ENCODE data around the gene CANT1. TPM values are rescaled to one million over a fixed set of nuclear protein-coding genes. Genes with fewer than 3 reads are reported as not detected.

The CANT1 gene
- total RNA-seq, 2 donors from 2014 or later, result 20.9 to 40.1 TPM

DNA sequence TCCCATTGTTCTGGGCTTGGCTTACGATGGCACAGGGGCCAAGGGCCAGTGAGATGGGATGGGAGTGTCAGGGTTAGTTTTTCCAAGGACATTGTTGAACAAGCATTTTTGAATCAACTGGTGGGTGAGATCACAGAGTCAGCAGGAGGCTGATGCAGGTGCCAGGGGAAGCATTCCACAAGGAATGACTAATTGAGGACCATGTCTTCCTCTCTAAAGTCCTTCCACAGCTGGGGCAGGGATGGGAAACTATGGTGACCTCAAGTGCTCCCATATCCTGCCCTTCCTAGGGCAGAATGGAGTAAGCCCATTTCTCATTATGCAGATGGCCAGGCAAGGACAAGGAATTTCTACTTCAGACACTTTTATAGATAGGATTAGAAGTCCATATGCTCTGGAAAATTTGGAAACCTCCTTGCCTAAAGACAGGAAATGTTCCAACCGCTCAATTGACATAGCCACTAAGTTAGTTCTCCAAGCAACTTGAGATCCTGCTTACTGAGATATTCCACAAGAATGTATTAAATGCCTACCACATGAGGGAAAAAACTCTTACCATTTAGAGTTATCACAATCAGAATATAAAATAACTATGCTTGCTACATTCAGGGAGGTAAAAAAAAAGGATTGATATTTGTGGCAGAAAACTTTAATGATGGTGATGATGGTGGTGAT is 43.8 kb upstream of the CANT1 start:
- Histone ChIP-seq H3K9me3 (peaks cover 0 to 16% of the 10 kb centered on the region in 2 donors), H3K27ac (no peak overlapping the region), H3K4me1 (peaks cover 0 to 2% of the 10 kb centered on the region in 2 donors), H3K36me3 (peaks cover 21% of the 10 kb centered on the region), H3K27me3 (no peaks in the 10 kb centered on the region), H3K4me3 (no peak overlapping the region)
- TF ChIP-seq, protein P1, sequence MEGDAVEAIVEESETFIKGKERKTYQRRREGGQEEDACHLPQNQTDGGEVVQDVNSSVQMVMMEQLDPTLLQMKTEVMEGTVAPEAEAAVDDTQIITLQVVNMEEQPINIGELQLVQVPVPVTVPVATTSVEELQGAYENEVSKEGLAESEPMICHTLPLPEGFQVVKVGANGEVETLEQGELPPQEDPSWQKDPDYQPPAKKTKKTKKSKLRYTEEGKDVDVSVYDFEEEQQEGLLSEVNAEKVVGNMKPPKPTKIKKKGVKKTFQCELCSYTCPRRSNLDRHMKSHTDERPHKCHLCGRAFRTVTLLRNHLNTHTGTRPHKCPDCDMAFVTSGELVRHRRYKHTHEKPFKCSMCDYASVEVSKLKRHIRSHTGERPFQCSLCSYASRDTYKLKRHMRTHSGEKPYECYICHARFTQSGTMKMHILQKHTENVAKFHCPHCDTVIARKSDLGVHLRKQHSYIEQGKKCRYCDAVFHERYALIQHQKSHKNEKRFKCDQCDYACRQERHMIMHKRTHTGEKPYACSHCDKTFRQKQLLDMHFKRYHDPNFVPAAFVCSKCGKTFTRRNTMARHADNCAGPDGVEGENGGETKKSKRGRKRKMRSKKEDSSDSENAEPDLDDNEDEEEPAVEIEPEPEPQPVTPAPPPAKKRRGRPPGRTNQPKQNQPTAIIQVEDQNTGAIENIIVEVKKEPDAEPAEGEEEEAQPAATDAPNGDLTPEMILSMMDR (IDR thresholded peaks at IDR 0.05), result no peak
- DNase-seq (ENCODE audit: low spot score), result no peak

DNA sequence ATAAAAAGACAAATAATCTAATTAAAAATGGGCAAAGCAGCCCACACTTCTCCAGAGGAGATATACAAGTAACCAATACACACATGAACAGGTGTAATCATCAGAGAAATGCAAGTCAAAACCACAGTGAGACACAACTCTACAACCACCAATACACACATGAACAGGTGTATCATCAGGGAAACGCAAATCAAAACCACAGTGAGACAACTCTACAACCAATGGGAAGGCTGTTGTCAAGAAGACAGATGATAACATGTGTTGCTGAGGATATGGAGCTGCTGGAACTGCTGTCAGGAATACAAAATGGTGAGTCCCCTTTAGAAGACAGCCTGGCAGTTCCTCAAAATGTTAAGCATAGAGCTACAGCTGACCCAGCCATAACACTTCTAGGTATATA is 42.6 kb upstream of the CANT1 start:
- H3K4me1 ChIP-seq, result peaks cover 0 to 15% of the 10 kb centered on the region in 2 donors
- peaks cover 34% of the 10 kb centered on the region for H3K36me3 ChIP-seq
- H3K27ac ChIP-seq, result no peak overlapping the region
- H3K9me3 ChIP-seq, result peaks cover 0 to 16% of the 10 kb centered on the region in 2 donors
- H3K4me3 ChIP-seq, result no peak overlapping the region
- no peaks in the 10 kb centered on the region for H3K27me3 ChIP-seq
- TF ChIP-seq, protein P1 (IDR thresholded peaks at IDR 0.05), result no peak
- DNase-seq (ENCODE audit: low spot score), result no peak

DNA sequence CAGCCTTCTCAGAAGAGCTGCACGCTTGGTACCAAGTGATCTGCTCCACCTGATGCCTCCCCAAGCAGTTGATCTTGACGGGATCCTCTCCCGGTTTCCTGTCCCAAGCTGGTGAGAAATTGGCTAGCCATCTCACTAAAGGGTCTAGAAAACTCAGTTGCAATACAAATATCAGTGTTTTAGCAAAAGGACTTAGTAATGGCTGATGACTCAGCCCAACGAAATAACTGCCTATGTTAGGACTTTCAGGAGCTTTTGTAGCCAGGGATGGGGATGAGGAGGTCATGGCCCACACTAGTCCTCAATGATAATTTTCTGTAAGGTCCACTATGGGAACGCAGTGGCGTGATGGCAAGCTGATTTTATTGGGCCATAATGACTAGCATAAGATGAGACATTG is 41.7 kb upstream of the CANT1 start:
- Histone ChIP-seq H3K4me3 (no peak overlapping the region), H3K4me1 (peaks cover 0 to 23% of the 10 kb centered on the region in 2 donors), H3K27ac (no peak overlapping the region), H3K27me3 (no peaks in the 10 kb centered on the region), H3K9me3 (peaks cover 0 to 16% of the 10 kb centered on the region in 2 donors), H3K36me3 (peaks cover 34% of the 10 kb centered on the region)
- TF ChIP-seq, protein P1 (IDR thresholded peaks at IDR 0.05), result no peak
- DNase-seq (ENCODE audit: low spot score), result no peak

DNA sequence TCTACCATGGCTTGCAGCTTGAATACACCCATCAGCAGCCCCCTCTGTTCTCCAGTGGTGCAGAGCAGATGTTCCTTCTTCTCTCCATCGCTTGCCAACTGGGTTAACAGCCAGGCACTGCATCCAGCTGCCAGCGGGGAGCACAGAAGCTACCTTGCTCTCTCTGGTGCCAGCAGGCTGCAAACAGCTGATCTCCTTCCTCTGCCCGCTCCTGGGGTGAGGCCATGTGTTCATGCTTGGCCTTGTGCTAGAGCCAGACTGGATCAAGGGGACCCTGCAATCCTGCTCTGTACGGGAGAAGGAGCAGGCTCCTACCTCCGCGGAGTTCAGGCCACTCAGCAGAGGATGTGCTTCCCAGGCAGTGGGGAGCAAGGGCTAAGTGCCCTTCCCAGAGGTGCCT is 41.0 kb upstream of the CANT1 start:
- Histone ChIP-seq H3K4me3 (no peak overlapping the region), H3K9me3 (peaks cover 0 to 16% of the 10 kb centered on the region in 2 donors), H3K4me1 (peaks cover 0 to 30% of the 10 kb centered on the region in 2 donors), H3K27me3 (no peaks in the 10 kb centered on the region), H3K27ac (no peak overlapping the region), H3K36me3 (peaks cover 34% of the 10 kb centered on the region)
- TF ChIP-seq, protein P1 (IDR thresholded peaks at IDR 0.05), result no peak
- DNase-seq (ENCODE audit: low spot score), result no peak

DNA sequence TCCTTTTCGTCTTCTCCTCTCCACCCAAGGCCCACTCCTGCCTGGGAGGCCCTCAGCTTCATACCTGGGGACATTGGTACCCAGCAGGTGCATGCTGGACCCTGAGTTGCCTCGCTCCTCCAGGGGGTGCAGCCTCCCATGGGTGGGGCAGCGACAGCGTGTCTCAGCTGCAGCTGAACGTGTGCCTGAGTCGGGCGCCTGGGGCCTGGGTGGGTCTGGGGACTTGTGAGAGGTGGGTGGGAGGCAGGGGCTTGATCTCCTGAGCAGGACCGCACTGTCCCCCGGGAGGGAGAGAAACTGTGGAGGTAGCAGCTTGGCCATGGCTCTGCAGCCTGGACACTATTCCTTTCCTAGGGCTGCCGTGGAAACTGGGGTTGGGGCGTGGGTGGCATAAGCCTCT is 40.3 kb upstream of the CANT1 start:
- no peak for DNase-seq (ENCODE audit: low spot score)
- Histone ChIP-seq H3K4me1 (peaks cover 0 to 32% of the 10 kb centered on the region in 2 donors), H3K4me3 (no peak overlapping the region), H3K9me3 (peaks cover 0 to 16% of the 10 kb centered on the region in 2 donors), H3K36me3 (peaks cover 37% of the 10 kb centered on the region), H3K27ac (no peak overlapping the region), H3K27me3 (no peaks in the 10 kb centered on the region)
- TF ChIP-seq, protein P1 (IDR thresholded peaks at IDR 0.05), result no peak

Measured in right atrium auricular region (tissue), 2 donors.